ENCODE data around the gene PTPRN2. TPM values are rescaled to one million over a fixed set of nuclear protein-coding genes. Genes with fewer than 3 reads are reported as not detected.

The PTPRN2 gene
- total and polyA plus RNA-seq, 2 donors (not counting 3 experiments of a cell fraction or from before 2014, with no cell fraction given) = 0.62 to 0.88 TPM

MicroRNAs within 50 kb of the gene (microRNA counts, 767-probe panel; counts per million panel counts)
- microRNA hsa-miR-595 = 723 counts per million, percentile 96 among the panel's probes with 10 or more counts

Small RNA genes lying within 50 kb of the gene (microRNA-seq; reads per million reads assigned to microRNA genes)
- gene MIR153-2 (ENCODE audit: borderline number of aligned reads, borderline replicate concordance) (not detected), gene MIR5707 (ENCODE audit: borderline number of aligned reads, borderline replicate concordance) (not detected), gene MIR595 (ENCODE audit: borderline number of aligned reads, borderline replicate concordance) (not detected)

Small RNA genes lying within 50 kb of the gene (small RNA-seq; reads per million reads assigned to genes)
- not detected for gene MIR153-2 (ENCODE audit: insufficient read depth, insufficient read length, low read depth, low replicate concordance)
- gene MIR5707 (ENCODE audit: insufficient read depth, insufficient read length, low read depth, low replicate concordance) = not detected
- gene MIR595 (ENCODE audit: insufficient read depth, insufficient read length, low read depth, low replicate concordance) = not detected
- 2.2 reads per million, percentile 4 among the genes with 10 or more reads in this experiment for gene THAP5P1 (ENCODE audit: insufficient read depth, insufficient read length, low read depth, low replicate concordance)

Other genes starting within 250 kb of the PTPRN2 start
- gene NCAPG2, start 117.0 kb upstream of the PTPRN2 start, total RNA-seq = 62.3 and 66.9 TPM in 2 replicates
- gene NCAPG2, start 117.0 kb upstream of the PTPRN2 start, polyA plus RNA-seq = 15.5 and 19.2 TPM in 2 replicates
- gene ESYT2, start 241.7 kb upstream of the PTPRN2 start, total RNA-seq = 40.6 and 46.6 TPM in 2 replicates
- gene ESYT2, start 241.7 kb upstream of the PTPRN2 start, polyA plus RNA-seq = 15.5 and 18.8 TPM in 2 replicates

All from endothelial cell of umbilical vein (primary cell).